HG02884 (cell line): ENCODE results near the gene MPDU1.

ENCODE experiments used
- ATAC-seq: cut with Tn5 transposase; IDR thresholded peaks from one replicate; pipeline ENCODE4 v1.9.1; 2021; ENCODE audit warnings: mild to moderate bottlenecking, moderate library complexity; ENCODE audit not compliant: unreplicated experiment

Gene MPDU1

GRCh38 chr17:7560172-7561027 is 23.3 kb upstream of the MPDU1 start:
- ATAC-seq: no peak

GRCh38 chr17:7561028-7561575 is 22.6 kb upstream of the MPDU1 start:
- no peak for ATAC-seq

- peak; percentile 41 for ATAC-seq
Measured at GRCh38 chr17:7561589-7562207, 22.0 kb upstream of the MPDU1 start, which contains the start of gene SENP3. TSS of gene SENP3 (plus strand) at chr17:7561919. CDS start at chr17:7563077, 1,158 bp downstream.

- no peak for ATAC-seq
Measured at GRCh38 chr17:7562208-7562605, 21.4 kb upstream of the MPDU1 start.

GRCh38 chr17:7563115-7563869 is 20.4 kb upstream of the MPDU1 start:
- no peak for ATAC-seq

GRCh38 chr17:7569571-7569970 is 14.1 kb upstream of the MPDU1 start:
- no peak for ATAC-seq

- no peak for ATAC-seq
Measured at GRCh38 chr17:7570351-7570750, 13.3 kb upstream of the MPDU1 start.

- ATAC-seq: no peak
Measured at GRCh38 chr17:7572338-7572587, 11.4 kb upstream of the MPDU1 start.

GRCh38 chr17:7572588-7573323 is 10.9 kb upstream of the MPDU1 start:
- peak; percentile 82 for ATAC-seq

GRCh38 chr17:7573324-7574080 is 10.2 kb upstream of the MPDU1 start:
- ATAC-seq: no peak

- no peak for ATAC-seq
Measured at GRCh38 chr17:7574176-7574953, 9.3 kb upstream of the MPDU1 start.

- ATAC-seq: no peak
Measured at GRCh38 chr17:7575481-7575883, 8.2 kb upstream of the MPDU1 start.

- ATAC-seq: no peak
Measured at GRCh38 chr17:7575959-7576358, 7.7 kb upstream of the MPDU1 start.

GRCh38 chr17:7576432-7576937 is 7.2 kb upstream of the MPDU1 start:
- ATAC-seq: no peak

- ATAC-seq: no peak
Measured at GRCh38 chr17:7577327-7578199, 6.1 kb upstream of the MPDU1 start.

- peak; percentile 34 for ATAC-seq
Measured at GRCh38 chr17:7579001-7579833, 4.4 kb upstream of the MPDU1 start, which contains the start of gene CD68. TSS of gene CD68 (plus strand) at chr17:7579638. CDS start at chr17:7579678, 40 bp downstream.
